GM21723 (cell line): ENCODE measurements around the gene FYB1.

ENCODE experiments used
- ATAC-seq: cut with Tn5 transposase; IDR thresholded peaks from one replicate; pipeline ENCODE4 v1.9.1; 2021; ENCODE audit warnings: mild to moderate bottlenecking, moderate library complexity; ENCODE audit not compliant: unreplicated experiment

FYB1 gene

GRCh38 chr5:39062104-39062503, 157.3 kb downstream of the FYB1 start:
- no peak for ATAC-seq

- ATAC-seq = no peak
Observed at GRCh38 chr5:39059064-39059463, 160.3 kb downstream of the FYB1 start.

- ATAC-seq = peak; percentile 96
Observed at GRCh38 chr5:39058178-39058921, 161.0 kb downstream of the FYB1 start.

GRCh38 chr5:39057734-39058133, 161.6 kb downstream of the FYB1 start:
- peak; percentile 72 for ATAC-seq

- no peak for ATAC-seq
Observed at GRCh38 chr5:39055768-39056398, 163.5 kb downstream of the FYB1 start.
